ENCODE measurements around the gene ANLN. TPM values are rescaled to one million over a fixed set of nuclear protein-coding genes. Genes with fewer than 3 reads are reported as not detected.
"Not testable (repeated sequence)": the region's sequence is repeated elsewhere in the genome, so short reads cannot be mapped to it uniquely, and the experiment has no call there.

Gene ANLN
- total RNA-seq, 4 donors from 2014 or later = 0.26 to 43.8 (median 2.9) TPM

GRCh38 chr7:36372156-36372555 lies 17.5 kb upstream of the ANLN start:
- DNase-seq = no peak
- TF ChIP-seq POLR2A (IDR thresholded peaks at IDR 0.05) = no peak
- TF ChIP-seq CTCF (IDR thresholded peaks at IDR 0.05) = no peak
- Histone ChIP-seq H3K36me3 (no peaks in the 10 kb centered on the region), H3K27me3 (no peaks in the 10 kb centered on the region), H3K4me3 (no peak overlapping the region), H3K9me3 (no peaks in the 10 kb centered on the region), H3K27ac (no peak overlapping the region), H3K4me1 (no peaks in the 10 kb centered on the region)
- intact Hi-C loops (cut with DNase I; ENCODE audit: low total_unique reads) = no loop called here

- DNase-seq; H3K27ac ChIP-seq; H3K9me3 ChIP-seq; H3K36me3 ChIP-seq; H3K27me3 ChIP-seq; H3K4me3 ChIP-seq; H3K4me1 ChIP-seq; intact Hi-C loops (cut with DNase I; ENCODE audit: low total_unique reads): not testable (repeated sequence)
Measured at GRCh38 chr7:36378555-36378954, 11.1 kb upstream of the ANLN start.

DNA sequence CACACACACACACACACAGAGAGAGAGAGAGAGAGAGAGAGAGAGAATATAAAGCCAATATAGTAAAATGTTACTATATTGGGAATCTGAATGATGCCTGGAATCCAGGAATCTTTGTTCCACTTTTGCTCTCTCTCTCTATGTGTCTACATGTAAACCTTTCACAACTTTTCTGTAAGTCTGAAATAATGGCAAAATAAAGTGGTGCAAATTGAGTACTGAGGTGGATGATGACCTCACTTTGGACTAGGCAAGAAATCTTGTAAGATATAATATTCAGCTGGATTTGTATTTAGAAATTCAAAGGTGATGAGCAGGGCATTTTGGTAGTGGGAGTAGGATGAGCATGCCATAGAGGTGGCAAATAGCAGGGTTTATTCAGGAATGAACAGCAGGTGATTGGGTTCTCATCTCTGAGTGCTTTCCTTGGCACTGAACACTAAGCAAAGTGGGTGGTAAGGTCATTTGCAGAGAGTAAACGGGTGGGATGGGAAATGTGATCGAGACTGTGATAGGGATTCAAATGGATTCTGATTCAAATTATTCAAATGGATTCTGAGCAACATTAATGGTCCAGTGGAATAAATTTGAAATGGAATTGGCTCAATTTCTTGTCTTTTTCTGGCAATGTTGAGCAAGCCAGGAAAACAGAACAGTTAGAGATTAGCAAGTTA lies 9.7 kb upstream of the ANLN start:
- intact Hi-C loops (cut with DNase I; ENCODE audit: low total_unique reads) = no loop called here
- H3K27ac ChIP-seq = no peak overlapping the region
- DNase-seq = no peak
- no peak for TF ChIP-seq CTCF (IDR thresholded peaks at IDR 0.05)
- no peak for TF ChIP-seq POLR2A (IDR thresholded peaks at IDR 0.05)
- H3K36me3 ChIP-seq = no peaks in the 10 kb centered on the region
- H3K4me1 ChIP-seq = no peaks in the 10 kb centered on the region
- H3K4me3 ChIP-seq = no peak overlapping the region
- no peaks in the 10 kb centered on the region for H3K27me3 ChIP-seq
- H3K9me3 ChIP-seq = no peaks in the 10 kb centered on the region

DNA sequence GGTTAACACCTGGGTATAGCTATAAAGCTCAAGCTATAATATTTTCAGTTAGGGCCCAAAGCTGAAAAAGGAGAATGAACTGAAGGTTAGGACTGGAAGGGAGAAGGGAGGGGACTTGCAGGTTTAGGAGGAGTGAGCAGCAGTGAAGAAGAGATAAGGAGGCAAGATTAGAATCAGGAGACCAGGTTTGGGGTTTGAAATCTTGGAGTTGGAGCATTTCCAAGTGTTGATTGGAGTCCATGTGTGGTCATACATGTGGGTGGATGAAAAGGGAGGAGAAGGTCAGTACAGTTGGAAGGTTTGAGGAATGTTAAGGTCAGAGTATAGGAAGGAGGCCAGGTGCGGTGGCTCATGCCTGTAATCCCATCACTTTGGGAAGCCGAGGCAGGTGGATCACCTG lies 8.6 kb upstream of the ANLN start:
- Histone ChIP-seq H3K27me3 (no peaks in the 10 kb centered on the region), H3K27ac (no peak overlapping the region), H3K9me3 (no peaks in the 10 kb centered on the region), H3K4me3 (no peak overlapping the region), H3K36me3 (no peaks in the 10 kb centered on the region), H3K4me1 (no peaks in the 10 kb centered on the region)
- intact Hi-C loops (cut with DNase I; ENCODE audit: low total_unique reads) = no loop called here
- no peak for TF ChIP-seq CTCF (IDR thresholded peaks at IDR 0.05)
- DNase-seq = no peak

DNA sequence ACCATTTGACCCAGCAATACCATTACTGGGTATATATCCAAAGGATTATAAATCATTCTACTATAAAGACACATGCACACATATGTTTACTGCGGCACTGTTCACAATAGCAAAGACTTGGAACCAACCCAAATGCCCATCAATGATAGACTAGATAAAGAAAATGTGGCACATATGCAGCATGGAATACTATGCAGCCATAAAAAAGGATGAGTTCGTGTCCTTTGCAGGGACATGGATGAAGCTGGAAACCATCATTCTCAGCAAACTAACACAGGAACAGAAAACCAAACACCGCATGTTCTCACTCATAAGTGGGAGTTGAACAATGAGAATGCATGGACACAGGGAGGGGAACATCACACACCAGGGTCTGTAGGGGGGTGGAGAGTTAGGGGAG lies 6.4 kb upstream of the ANLN start:
- H3K27me3 ChIP-seq; H3K4me3 ChIP-seq; intact Hi-C loops (cut with DNase I; ENCODE audit: low total_unique reads); H3K4me1 ChIP-seq; DNase-seq; H3K9me3 ChIP-seq; H3K27ac ChIP-seq; H3K36me3 ChIP-seq: not testable (repeated sequence)

GRCh38 chr7:36385646-36386045 lies 4.0 kb upstream of the ANLN start:
- H3K4me3 ChIP-seq; H3K27ac ChIP-seq; intact Hi-C loops (cut with DNase I; ENCODE audit: low total_unique reads); H3K36me3 ChIP-seq; DNase-seq; H3K9me3 ChIP-seq; H3K4me1 ChIP-seq; H3K27me3 ChIP-seq: not testable (repeated sequence)
